ENCODE measurements around the gene ADSL. TPM values are rescaled to one million over a fixed set of nuclear protein-coding genes. Genes with fewer than 3 reads are reported as not detected.

Gene ADSL
- total and polyA plus RNA-seq, 2 of the 8 experiments (the other 6 are each of a cell fraction or from before 2014, with no cell fraction given): 197 to 218 TPM

GRCh38 chr22:40432625-40433024 lies 86.3 kb downstream of the ADSL start:
- Histone ChIP-seq H2BK120ac (replicated peaks; ENCODE audit: low read depth, low read length) (no peak overlapping the region), H4K5ac (ENCODE audit: insufficient read length, low read depth, low read length) (no peak overlapping the region), H4K20me1 (replicated peaks in 1 of 2; ENCODE audit: control insufficient read depth in 1 of 2, insufficient read depth in 2 of 2, low read length in 2 of 2) (peaks cover 2% of the 10 kb centered on the region in 2 experiments), H3K9ac (replicated peaks in 1 of 4; ENCODE audit: extremely low read depth in 1 of 4, low read depth in 3 of 4, low read length in 3 of 4) (no peak overlapping the region), H3K36me3 (ENCODE audit: control insufficient read depth in 2 of 4, insufficient read depth in 4 of 4, low read length in 3 of 4) (peaks cover 0 to 10% (median 4%) of the 10 kb centered on the region in 4 experiments; a peak in 4 of 8 replicates), H3K56ac (replicated peaks; ENCODE audit: insufficient read length, low read depth, low read length) (no peak overlapping the region), H3K79me2 (ENCODE audit: control insufficient read depth in 1 of 2, insufficient read depth in 2 of 2, low read length in 2 of 2) (no peaks in the 10 kb centered on the region), H4K8ac (ENCODE audit: extremely low read depth, insufficient read depth, low read length) (no peak overlapping the region), H2BK12ac (ENCODE audit: low read depth, low read length) (no peak overlapping the region), H3K9me3 (ENCODE audit: insufficient read depth in 2 of 2, low read depth in 1 of 2, low read length in 1 of 2) (no peaks in the 10 kb centered on the region), H3K4ac (replicated peaks; ENCODE audit: insufficient read length, low read depth, low read length) (no peak overlapping the region), H3K4me3 (ENCODE audit: extremely low read depth in 1 of 4, insufficient read depth in 2 of 4, low read depth in 3 of 4, low read length in 4 of 4) (no peak overlapping the region), H3K18ac (ENCODE audit: extremely low read depth, low read length) (no peak overlapping the region), H3K4me1 (replicated peaks in 1 of 4; ENCODE audit: control insufficient read depth in 3 of 4, insufficient read depth in 4 of 4, low read length in 3 of 4) (no peaks in the 10 kb centered on the region; a peak in 1 of 7 replicates), H2BK20ac (ENCODE audit: low read length) (no peak overlapping the region), H2AK5ac (ENCODE audit: low read depth, low read length) (no peak overlapping the region), H2BK15ac (ENCODE audit: low read length) (no peak overlapping the region), H3K27me3 (replicated peaks in 1 of 4; ENCODE audit: control insufficient read depth in 3 of 4, extremely low read depth in 1 of 4, insufficient read depth in 3 of 4, low read length in 3 of 4) (no peaks in the 10 kb centered on the region), H2AFZ (ENCODE audit: low read length) (no peak overlapping the region), H3K14ac (ENCODE audit: insufficient read length) (no peak overlapping the region), H3K23me2 (ENCODE audit: low read depth, low read length) (no peaks in the 10 kb centered on the region), H2BK5ac (ENCODE audit: low read depth, low read length) (no peak overlapping the region), H4K91ac (replicated peaks; ENCODE audit: insufficient read length, low read length) (no peak overlapping the region), H3K79me1 (ENCODE audit: low read depth, low read length) (peaks cover 2% of the 10 kb centered on the region; the same call in 1 of the 2 replicates), H3K23ac (ENCODE audit: insufficient read length) (no peak overlapping the region), H3K4me2 (ENCODE audit: insufficient read depth in 1 of 2, low read depth in 2 of 2, low read length in 2 of 2) (no peak overlapping the region), H3K27ac (ENCODE audit: low read depth, low read length) (no peak overlapping the region)
- no peak for DNase-seq (ENCODE audit: low read depth in 1 of 2, low spot score in 2 of 2)
- POLR2A ChIA-PET (ENCODE audit: partially characterized antibody): interaction anchor here (0.6 to 1.3 kb wide), 2 partner anchors 15 to 92 kb away, joined by 3 to 5 read pairs; no protein-coding TSS in a partner anchor
- CTCF ChIA-PET (ENCODE audit: partially characterized antibody): interaction anchor here (0.7 to 1.3 kb wide), 5 partner anchors 35 to 221 kb away, joined by 3 to 7 read pairs (median 4); no protein-coding TSS in a partner anchor
- 96% methylated on average over 2 of the region's 2 CpGs; no CpG with 5 or more reads in 1 of the 2 experiments for WGBS, 2 experiments (ENCODE audit: extremely low coverage in 1 of 2, insufficient coverage in 1 of 2, insufficient read length in 1 of 2, insufficient replicate concordance in 2 of 2, low coverage in 1 of 2, low lambda C conversion rate in 2 of 2, missing lambda C conversion rate in 1 of 2)
- no peak for TF ChIP-seq SAP30 (IDR thresholded peaks at IDR 0.05; ENCODE audit: insufficient read depth, insufficient replicate concordance, low read length)
- TF ChIP-seq KDM1A (IDR thresholded peaks at IDR 0.05; ENCODE audit: borderline replicate concordance, low read length): no peak
- no peak for TF ChIP-seq FOSL1 (IDR thresholded peaks at IDR 0.05; ENCODE audit: insufficient read depth, low read depth, low read length)
- no peak for TF ChIP-seq TCF12 (IDR thresholded peaks at IDR 0.05; ENCODE audit: low read depth, low read length)
- no peak for TF ChIP-seq BACH1 (IDR thresholded peaks at IDR 0.05; ENCODE audit: low read length)
- TF ChIP-seq EZH2 (IDR thresholded peaks at IDR 0.05; ENCODE audit: low read depth, low read length, severe bottlenecking): no peak
- no peak for TF ChIP-seq BRCA1 (IDR thresholded peaks at IDR 0.05; ENCODE audit: low read depth, low read length)
- TF ChIP-seq CHD2 (IDR thresholded peaks at IDR 0.05; ENCODE audit: low read length): no peak
- no peak for TF ChIP-seq ASH2L (IDR thresholded peaks at IDR 0.05; ENCODE audit: low read length)
- no peak for TF ChIP-seq TBP (IDR thresholded peaks at IDR 0.05; ENCODE audit: low read depth, low read length)
- FAIRE-seq: no peak

Measured in H1 (cell line).